Adrenal gland (tissue), 5 donors: ENCODE measurements around the gene MARK3.

Experiments used
- POLR2A ChIP-seq, 2 donors: fragments of 450-650 bp; IDR thresholded peaks; one replicate each; pipeline ENCODE4 v1.6.1; 2017; ENCODE audit warnings: antibody characterized with exemption in 2 of 2, mild to moderate bottlenecking in 2 of 2, moderate library complexity in 1 of 2
- TF ChIP-seq, protein P1 (sequence below), 6 experiments: fragments of 450-650 bp in 4 of 6; fragments of 200-600 bp in 2 of 6; sonication (generic) in 1 of 6; IDR thresholded peaks; 1 replicate in 5 of 6; 2 replicates in 1 of 6; pipeline versions ENCODE4 v1.5.1 to v1.8.0; 2016 to 2021; ENCODE audit warnings: antibody characterized with exemption in 6 of 6, mild to moderate bottlenecking in 2 of 6, moderate library complexity in 1 of 6
- donor health status: DM: no; HTN: no; CAD: no.

DNA sequence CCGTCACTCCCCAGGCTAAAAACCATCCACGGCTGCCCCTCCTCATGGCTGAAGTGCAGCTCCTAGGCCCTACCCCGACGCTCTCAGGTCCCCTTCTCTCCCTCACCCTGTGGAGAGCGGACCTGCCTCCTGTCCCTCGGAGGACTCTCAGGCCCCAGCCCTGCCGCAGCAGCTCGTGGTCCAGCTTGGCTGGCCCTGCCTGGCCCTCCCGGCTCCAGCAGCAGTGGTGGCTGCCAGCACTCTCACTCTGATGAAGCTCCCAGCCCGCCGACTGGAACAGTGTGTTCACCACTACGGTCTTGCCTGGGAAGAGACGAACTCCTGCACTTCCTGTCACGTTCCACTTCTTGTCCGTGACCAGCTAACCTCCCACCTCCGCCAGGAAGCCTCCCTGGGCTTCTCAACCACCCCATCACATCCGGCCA, 166.1 kb downstream of the MARK3 start:
- no peak for TF ChIP-seq POLR2A (IDR thresholded peaks at IDR 0.05)
- TF ChIP-seq, protein P1, sequence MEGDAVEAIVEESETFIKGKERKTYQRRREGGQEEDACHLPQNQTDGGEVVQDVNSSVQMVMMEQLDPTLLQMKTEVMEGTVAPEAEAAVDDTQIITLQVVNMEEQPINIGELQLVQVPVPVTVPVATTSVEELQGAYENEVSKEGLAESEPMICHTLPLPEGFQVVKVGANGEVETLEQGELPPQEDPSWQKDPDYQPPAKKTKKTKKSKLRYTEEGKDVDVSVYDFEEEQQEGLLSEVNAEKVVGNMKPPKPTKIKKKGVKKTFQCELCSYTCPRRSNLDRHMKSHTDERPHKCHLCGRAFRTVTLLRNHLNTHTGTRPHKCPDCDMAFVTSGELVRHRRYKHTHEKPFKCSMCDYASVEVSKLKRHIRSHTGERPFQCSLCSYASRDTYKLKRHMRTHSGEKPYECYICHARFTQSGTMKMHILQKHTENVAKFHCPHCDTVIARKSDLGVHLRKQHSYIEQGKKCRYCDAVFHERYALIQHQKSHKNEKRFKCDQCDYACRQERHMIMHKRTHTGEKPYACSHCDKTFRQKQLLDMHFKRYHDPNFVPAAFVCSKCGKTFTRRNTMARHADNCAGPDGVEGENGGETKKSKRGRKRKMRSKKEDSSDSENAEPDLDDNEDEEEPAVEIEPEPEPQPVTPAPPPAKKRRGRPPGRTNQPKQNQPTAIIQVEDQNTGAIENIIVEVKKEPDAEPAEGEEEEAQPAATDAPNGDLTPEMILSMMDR (IDR thresholded peaks at IDR 0.05): no peak
